ENCODE data around the gene KLF5. TPM values are rescaled to one million over a fixed set of nuclear protein-coding genes. Genes with fewer than 3 reads are reported as not detected.

Gene KLF5
- total and polyA plus RNA-seq, 2 donors (not counting 1 experiment from before 2014, with no cell fraction given) = 0.83 to 3.3 TPM

GRCh38 chr13:73062468-73062867, 3.7 kb downstream of the KLF5 start:
- Histone ChIP-seq H3K27me3 (ENCODE audit: control insufficient read depth, insufficient read depth, low read length) (no peaks in the 10 kb centered on the region), H3K4me1 (ENCODE audit: control insufficient read depth, extremely low read depth, insufficient read depth, low read length) (no peaks in the 10 kb centered on the region), H3K4me3 (replicated peaks in 1 of 4; ENCODE audit: control extremely low read depth in 1 of 4, insufficient read depth in 1 of 4, low read depth in 3 of 4, low read length in 4 of 4) (no peak overlapping the region), H3K9me3 (ENCODE audit: control insufficient read depth, insufficient read depth, low read depth, low read length) (no peaks in the 10 kb centered on the region), H2AFZ (ENCODE audit: low read length) (no peak overlapping the region), H3K79me2 (ENCODE audit: control insufficient read depth, insufficient read depth, low read length) (no peaks in the 10 kb centered on the region), H3K27ac (ENCODE audit: insufficient read depth, low read length) (no peak overlapping the region), H3K4me2 (ENCODE audit: extremely low read depth, insufficient read depth, low read length) (no peak overlapping the region), H3K9ac (ENCODE audit: insufficient read depth, low read length) (no peak overlapping the region), H3K36me3 (ENCODE audit: control insufficient read depth, insufficient read depth, low read length) (no peaks in the 10 kb centered on the region), H4K20me1 (ENCODE audit: control insufficient read depth, extremely low read depth, insufficient read depth, low read length) (no peaks in the 10 kb centered on the region)
- DNase-seq (ENCODE audit: low read depth in 2 of 2) = no peak
- TF ChIP-seq CTCF (conservative IDR thresholded peaks at IDR 0.05 in 1 of 2, IDR thresholded peaks at IDR 0.05 in 1 of 2; ENCODE audit: low read depth in 1 of 2, low read length in 2 of 2) (no peak), EZH2 (IDR thresholded peaks at IDR 0.05; ENCODE audit: low read length, missing control alignments) (no peak)

GRCh38 chr13:73063166-73063565, 4.4 kb downstream of the KLF5 start:
- Histone ChIP-seq H3K4me3 (replicated peaks in 1 of 4; ENCODE audit: control extremely low read depth in 1 of 4, insufficient read depth in 1 of 4, low read depth in 3 of 4, low read length in 4 of 4) (no peak overlapping the region), H3K79me2 (ENCODE audit: control insufficient read depth, insufficient read depth, low read length) (no peaks in the 10 kb centered on the region), H3K4me2 (ENCODE audit: extremely low read depth, insufficient read depth, low read length) (no peak overlapping the region), H3K4me1 (ENCODE audit: control insufficient read depth, extremely low read depth, insufficient read depth, low read length) (no peaks in the 10 kb centered on the region), H3K9ac (ENCODE audit: insufficient read depth, low read length) (no peak overlapping the region), H3K27ac (ENCODE audit: insufficient read depth, low read length) (no peak overlapping the region), H3K36me3 (ENCODE audit: control insufficient read depth, insufficient read depth, low read length) (no peaks in the 10 kb centered on the region), H2AFZ (ENCODE audit: low read length) (no peak overlapping the region), H3K27me3 (ENCODE audit: control insufficient read depth, insufficient read depth, low read length) (no peaks in the 10 kb centered on the region), H4K20me1 (ENCODE audit: control insufficient read depth, extremely low read depth, insufficient read depth, low read length) (no peaks in the 10 kb centered on the region), H3K9me3 (ENCODE audit: control insufficient read depth, insufficient read depth, low read depth, low read length) (no peaks in the 10 kb centered on the region)
- TF ChIP-seq CTCF (conservative IDR thresholded peaks at IDR 0.05 in 1 of 2, IDR thresholded peaks at IDR 0.05 in 1 of 2; ENCODE audit: low read depth in 1 of 2, low read length in 2 of 2) (no peak), EZH2 (IDR thresholded peaks at IDR 0.05; ENCODE audit: low read length, missing control alignments) (no peak)
- no peak for DNase-seq (ENCODE audit: low read depth in 2 of 2)

- Histone ChIP-seq H3K36me3 (ENCODE audit: control insufficient read depth, insufficient read depth, low read length) (no peaks in the 10 kb centered on the region), H3K79me2 (ENCODE audit: control insufficient read depth, insufficient read depth, low read length) (no peaks in the 10 kb centered on the region), H3K4me1 (ENCODE audit: control insufficient read depth, extremely low read depth, insufficient read depth, low read length) (no peaks in the 10 kb centered on the region), H4K20me1 (ENCODE audit: control insufficient read depth, extremely low read depth, insufficient read depth, low read length) (no peaks in the 10 kb centered on the region), H3K9ac (ENCODE audit: insufficient read depth, low read length) (no peak overlapping the region), H3K27ac (ENCODE audit: insufficient read depth, low read length) (no peak overlapping the region), H3K4me2 (ENCODE audit: extremely low read depth, insufficient read depth, low read length) (no peak overlapping the region), H3K9me3 (ENCODE audit: control insufficient read depth, insufficient read depth, low read depth, low read length) (no peaks in the 10 kb centered on the region), H2AFZ (ENCODE audit: low read length) (no peak overlapping the region), H3K4me3 (replicated peaks in 1 of 4; ENCODE audit: control extremely low read depth in 1 of 4, insufficient read depth in 1 of 4, low read depth in 3 of 4, low read length in 4 of 4) (no peak overlapping the region), H3K27me3 (ENCODE audit: control insufficient read depth, insufficient read depth, low read length) (no peaks in the 10 kb centered on the region)
- no peak for DNase-seq (ENCODE audit: low read depth in 2 of 2)
- TF ChIP-seq CTCF (conservative IDR thresholded peaks at IDR 0.05 in 1 of 2, IDR thresholded peaks at IDR 0.05 in 1 of 2; ENCODE audit: low read depth in 1 of 2, low read length in 2 of 2) = no peak
- no peak for TF ChIP-seq EZH2 (IDR thresholded peaks at IDR 0.05; ENCODE audit: low read length, missing control alignments)
Observed at GRCh38 chr13:73065036-73065435, 6.2 kb downstream of the KLF5 start.
